HUES64 (cell line): ENCODE data around the gene CLEC3B.

Experiments used
- H3K27ac ChIP-seq: 2 replicates; pipeline ENCODE4 v1.7.0; 2013; ENCODE audit warnings: low read depth, low read length, inconsistent platforms
- H3K27me3 ChIP-seq: 2 replicates; pipeline ENCODE4 v1.6.1; 2013; ENCODE audit warnings: mild to moderate bottlenecking, low read length; ENCODE audit not compliant: insufficient read depth
- H3K36me3 ChIP-seq: 2 replicates; pipeline ENCODE4 v1.6.1; 2013; ENCODE audit warnings: mild to moderate bottlenecking, low read length; ENCODE audit not compliant: insufficient read depth
- H3K4me1 ChIP-seq: 2 replicates; pipeline ENCODE4 v1.6.1; 2013; ENCODE audit warnings: mild to moderate bottlenecking, low read length, moderate library complexity; ENCODE audit not compliant: insufficient read depth
- H3K4me3 ChIP-seq: 2 replicates; pipeline ENCODE4 v1.5.1; 2013; ENCODE audit warnings: mild to moderate bottlenecking, low read length, moderate library complexity
- H3K9ac ChIP-seq: 2 replicates; pipeline ENCODE4 v1.6.1; 2013; ENCODE audit warnings: mild to moderate bottlenecking, low read depth, low read length
- H3K9me3 ChIP-seq: 2 replicates; pipeline ENCODE4 v1.6.1; 2013; ENCODE audit warnings: low read depth, low read length; ENCODE audit not compliant: insufficient read depth
- WGBS: fragments of 150-250, 120-280 bp; methylation state at CpG from one replicate; pipeline ENCODE4 v1.1.7; 2013; ENCODE audit warnings: missing lambda C conversion rate; 5-methylcytosine and 5-hydroxymethylcytosine counted together

CLEC3B gene

GRCh38 chr3:45021524-45022297 lies 4.4 kb upstream of the CLEC3B start:
- H3K27me3 ChIP-seq = no peaks in the 10 kb centered on the region
- no peaks in the 10 kb centered on the region for H3K9me3 ChIP-seq
- no peak overlapping the region for H3K27ac ChIP-seq
- 82% methylated on average over 12 of the region's 12 CpGs for WGBS
- H3K9ac ChIP-seq = no peak overlapping the region
- H3K4me1 ChIP-seq = no peaks in the 10 kb centered on the region
- H3K36me3 ChIP-seq = no peaks in the 10 kb centered on the region
- H3K4me3 ChIP-seq = no peak overlapping the region

GRCh38 chr3:45023675-45024074 lies 2.4 kb upstream of the CLEC3B start:
- no peaks in the 10 kb centered on the region for H3K9me3 ChIP-seq
- 73% methylated on average over 2 of the region's 3 CpGs for WGBS
- H3K4me3 ChIP-seq = no peak overlapping the region
- no peak overlapping the region for H3K9ac ChIP-seq
- no peaks in the 10 kb centered on the region for H3K36me3 ChIP-seq
- H3K4me1 ChIP-seq = no peaks in the 10 kb centered on the region
- H3K27ac ChIP-seq = no peak overlapping the region
- H3K27me3 ChIP-seq = no peaks in the 10 kb centered on the region

GRCh38 chr3:45024542-45025255 lies 1.4 kb upstream of the CLEC3B start:
- Histone ChIP-seq H3K9ac (no peak overlapping the region), H3K4me3 (no peak overlapping the region), H3K27ac (no peak overlapping the region), H3K27me3 (no peaks in the 10 kb centered on the region), H3K4me1 (no peaks in the 10 kb centered on the region), H3K36me3 (no peaks in the 10 kb centered on the region), H3K9me3 (no peaks in the 10 kb centered on the region)
- WGBS = 90% methylated on average over 6 of the region's 6 CpGs

- no peaks in the 10 kb centered on the region for H3K27me3 ChIP-seq
- no peaks in the 10 kb centered on the region for H3K36me3 ChIP-seq
- WGBS = 73% methylated on average over 4 of the region's 4 CpGs
- H3K27ac ChIP-seq = no peak overlapping the region
- no peaks in the 10 kb centered on the region for H3K4me1 ChIP-seq
- H3K9me3 ChIP-seq = no peaks in the 10 kb centered on the region
- H3K4me3 ChIP-seq = no peak overlapping the region
- no peak overlapping the region for H3K9ac ChIP-seq
Measured at GRCh38 chr3:45026957-45027356, 854 bp downstream of the CLEC3B start.

- H3K36me3 ChIP-seq = no peaks in the 10 kb centered on the region
Measured at GRCh38 chr3:45027441-45027840, 1.3 kb downstream of the CLEC3B start.

GRCh38 chr3:45029216-45029615 lies 3.1 kb downstream of the CLEC3B start:
- H3K27me3 ChIP-seq = peaks cover 15% of the 10 kb centered on the region
- H3K27ac ChIP-seq = no peak overlapping the region
- H3K36me3 ChIP-seq = no peaks in the 10 kb centered on the region
- H3K9ac ChIP-seq = no peak overlapping the region
- no peaks in the 10 kb centered on the region for H3K4me1 ChIP-seq
- no peaks in the 10 kb centered on the region for H3K9me3 ChIP-seq
- 89% methylated on average over 2 of the region's 2 CpGs for WGBS
- no peak overlapping the region for H3K4me3 ChIP-seq

More at GRCh38 chr3:45027441-45027840, 1.3 kb downstream of the CLEC3B start:
- no peaks in the 10 kb centered on the region for H3K9me3 ChIP-seq
- H3K9ac ChIP-seq = no peak overlapping the region
- H3K27me3 ChIP-seq = no peaks in the 10 kb centered on the region
- H3K4me3 ChIP-seq = no peak overlapping the region
- 99% methylated on average over 4 of the region's 4 CpGs for WGBS
- no peaks in the 10 kb centered on the region for H3K4me1 ChIP-seq
- H3K27ac ChIP-seq = no peak overlapping the region

GRCh38 chr3:45029661-45030060 lies 3.6 kb downstream of the CLEC3B start:
- H3K4me1 ChIP-seq = no peaks in the 10 kb centered on the region
- no peak overlapping the region for H3K9ac ChIP-seq
- H3K9me3 ChIP-seq = no peaks in the 10 kb centered on the region
- H3K27me3 ChIP-seq = peaks cover 19% of the 10 kb centered on the region
- 80% methylated on average over 5 of the region's 5 CpGs for WGBS
- no peaks in the 10 kb centered on the region for H3K36me3 ChIP-seq
- H3K27ac ChIP-seq = no peak overlapping the region
- H3K4me3 ChIP-seq = no peak overlapping the region

GRCh38 chr3:45031531-45031930 lies 5.4 kb downstream of the CLEC3B start:
- no peaks in the 10 kb centered on the region for H3K4me1 ChIP-seq
- peaks cover 38% of the 10 kb centered on the region for H3K27me3 ChIP-seq
- no peaks in the 10 kb centered on the region for H3K9me3 ChIP-seq
- no peak overlapping the region for H3K4me3 ChIP-seq
- H3K9ac ChIP-seq = no peak overlapping the region
- H3K36me3 ChIP-seq = no peaks in the 10 kb centered on the region
- H3K27ac ChIP-seq = no peak overlapping the region
- 93% methylated on average over 3 of the region's 3 CpGs for WGBS

GRCh38 chr3:45032113-45032512 lies 6.0 kb downstream of the CLEC3B start:
- Histone ChIP-seq H3K9ac (no peak overlapping the region), H3K36me3 (no peaks in the 10 kb centered on the region), H3K4me3 (no peak overlapping the region), H3K4me1 (no peaks in the 10 kb centered on the region), H3K27me3 (peaks cover 44% of the 10 kb centered on the region), H3K27ac (no peak overlapping the region), H3K9me3 (no peaks in the 10 kb centered on the region)
- WGBS = 93% methylated on average over 2 of the region's 2 CpGs

GRCh38 chr3:45033791-45034190 lies 7.7 kb downstream of the CLEC3B start:
- H3K4me3 ChIP-seq = no peak overlapping the region
- H3K27ac ChIP-seq = no peak overlapping the region
- no peak overlapping the region for H3K9ac ChIP-seq
- peaks cover 6% of the 10 kb centered on the region; the same call in 1 of the 2 replicates for H3K4me1 ChIP-seq
- H3K27me3 ChIP-seq = peaks cover 46% of the 10 kb centered on the region
- no peaks in the 10 kb centered on the region for H3K36me3 ChIP-seq
- 97% methylated on average over 6 of the region's 6 CpGs for WGBS
- no peaks in the 10 kb centered on the region for H3K9me3 ChIP-seq

- Histone ChIP-seq H3K4me3 (no peak overlapping the region), H3K27me3 (peaks cover 46% of the 10 kb centered on the region), H3K36me3 (no peaks in the 10 kb centered on the region), H3K4me1 (peaks cover 6% of the 10 kb centered on the region; the same call in 1 of the 2 replicates), H3K27ac (no peak overlapping the region), H3K9ac (no peak overlapping the region), H3K9me3 (no peaks in the 10 kb centered on the region)
- WGBS = 90% methylated on average over 3 of the region's 3 CpGs
Measured at GRCh38 chr3:45034612-45035252, 8.6 kb downstream of the CLEC3B start.
